SJSA1 (cell line): Measurements from ENCODE around the gene TOMM34. TPM values are rescaled to one million over a fixed set of nuclear protein-coding genes. Genes with fewer than 3 reads are reported as not detected.

ENCODE experiments used
- DNase-seq, 2 experiments: peaks; one replicate each; pipeline ENCODE4 v3.0.0-alpha.2; 2015 to 2020; ENCODE audit warnings: low spot score in 2 of 2, low read depth in 1 of 2
- H3K27ac ChIP-seq: fragments of 250-450 bp; sonication (Bioruptor Pico); 2 replicates; pipeline ENCODE4 v1.5.1; 2020; ENCODE audit warnings: mild to moderate bottlenecking, moderate library complexity
- H3K27me3 ChIP-seq: fragments of 250-450 bp; sonication (Bioruptor Pico); replicated peaks from 2 replicates; pipeline ENCODE4 v1.5.1; 2020; ENCODE audit warnings: mild to moderate bottlenecking, moderate library complexity
- H3K36me3 ChIP-seq: fragments of 250-450 bp; sonication (Bioruptor Pico); 2 replicates; pipeline ENCODE4 v1.5.1; 2020; ENCODE audit warnings: mild to moderate bottlenecking
- H3K4me1 ChIP-seq: fragments of 250-450 bp; sonication (Bioruptor Pico); replicated peaks from 2 replicates; pipeline ENCODE4 v1.6.1; 2021; ENCODE audit warnings: mild to moderate bottlenecking
- H3K4me3 ChIP-seq: fragments of 250-450 bp; sonication (Bioruptor Pico); 2 replicates; pipeline ENCODE4 v1.5.1; 2020; ENCODE audit warnings: mild to moderate bottlenecking
- H3K9me3 ChIP-seq: fragments of 250-450 bp; sonication (Bioruptor Pico); replicated peaks from 2 replicates; pipeline ENCODE4 v1.5.1; 2020; ENCODE audit warnings: mild to moderate bottlenecking
- total RNA-seq: library from RNA; depleted of rRNA; stranded (reverse); fragments of >200 nt; shearing (Covaris generic); gene quantifications from 2 replicates; pipeline ENCODE4 v1.2.3, GENCODE V29; 2014

TOMM34 gene
- total RNA-seq, 1 experiment from 2014 or later = 33.7 TPM

DNA sequence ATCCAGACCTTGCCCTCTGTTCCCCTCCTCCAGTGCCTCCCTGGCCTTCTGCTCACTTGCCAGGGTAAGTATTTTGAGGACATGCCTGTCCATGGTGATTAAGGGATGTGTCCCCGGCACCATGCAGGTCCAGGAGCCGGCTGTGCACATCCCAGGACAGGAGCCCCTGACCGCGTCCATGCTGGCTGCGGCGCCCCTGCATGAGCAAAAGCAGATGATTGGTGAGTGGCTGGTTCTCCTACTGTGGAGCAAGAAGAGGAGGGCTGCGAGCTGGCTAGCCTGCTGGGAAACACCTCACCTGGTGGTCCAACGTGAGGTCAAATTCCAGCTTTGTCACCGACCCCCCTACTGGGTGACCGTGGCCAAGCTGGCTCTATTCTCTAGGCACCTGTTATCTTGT lies 23.7 kb downstream of the TOMM34 start:
- DNase-seq = no peak
- no peaks in the 10 kb centered on the region for H3K27me3 ChIP-seq
- peaks cover 49% of the 10 kb centered on the region for H3K36me3 ChIP-seq
- H3K4me3 ChIP-seq = no peak overlapping the region
- no peaks in the 10 kb centered on the region for H3K4me1 ChIP-seq
- no peaks in the 10 kb centered on the region for H3K9me3 ChIP-seq
- H3K27ac ChIP-seq = no peak overlapping the region

- H3K4me3 ChIP-seq = no peak overlapping the region
- peaks cover 42% of the 10 kb centered on the region; the same call in 1 of the 2 replicates for H3K36me3 ChIP-seq
- no peak for DNase-seq
- H3K27ac ChIP-seq = no peak overlapping the region
- H3K27me3 ChIP-seq = no peaks in the 10 kb centered on the region
- no peaks in the 10 kb centered on the region for H3K9me3 ChIP-seq
- H3K4me1 ChIP-seq = no peaks in the 10 kb centered on the region
Observed at GRCh38 chr20:44932916-44933315, 27.3 kb downstream of the TOMM34 start.

- no peak for DNase-seq
- no peaks in the 10 kb centered on the region for H3K9me3 ChIP-seq
- no peaks in the 10 kb centered on the region for H3K27me3 ChIP-seq
- no peak overlapping the region for H3K27ac ChIP-seq
- no peaks in the 10 kb centered on the region for H3K4me1 ChIP-seq
- no peak overlapping the region for H3K4me3 ChIP-seq
- H3K36me3 ChIP-seq = peaks cover 42% of the 10 kb centered on the region; the same call in 1 of the 2 replicates
Observed at GRCh38 chr20:44931911-44932310, 28.3 kb downstream of the TOMM34 start.

DNA sequence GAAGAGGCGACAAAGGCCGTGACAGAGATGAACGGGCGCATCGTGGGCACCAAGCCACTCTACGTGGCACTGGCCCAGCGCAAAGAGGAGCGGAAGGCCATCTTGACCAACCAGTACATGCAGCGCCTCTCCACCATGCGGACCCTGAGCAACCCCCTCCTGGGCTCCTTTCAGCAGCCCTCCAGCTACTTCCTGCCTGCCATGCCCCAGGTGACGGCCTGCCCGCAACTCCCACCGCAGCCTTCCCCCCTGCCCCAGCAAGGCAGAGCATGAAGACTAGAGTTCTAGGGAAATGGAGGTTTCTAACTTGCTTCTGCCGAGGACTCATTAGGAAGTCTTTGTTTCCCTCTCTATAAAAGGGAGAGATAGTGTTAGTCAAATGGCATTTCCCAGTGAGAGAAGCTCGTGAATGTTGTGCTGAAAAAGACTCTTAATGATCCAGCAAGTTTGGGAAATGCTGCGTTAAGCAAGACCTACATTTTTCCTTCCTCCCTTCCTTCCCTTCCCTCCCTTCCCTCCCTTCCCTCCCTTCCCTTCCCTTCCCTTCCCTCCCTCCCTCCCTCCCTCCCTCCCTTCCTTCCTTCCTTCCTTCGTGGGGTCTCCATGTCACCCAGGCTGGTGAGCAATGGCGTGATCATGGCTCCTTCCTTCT lies 29.6 kb downstream of the TOMM34 start:
- Histone ChIP-seq H3K36me3 (peaks cover 34% of the 10 kb centered on the region; the same call in 1 of the 2 replicates), H3K4me1 (no peaks in the 10 kb centered on the region), H3K9me3 (no peaks in the 10 kb centered on the region), H3K27me3 (no peaks in the 10 kb centered on the region), H3K4me3 (no peak overlapping the region), H3K27ac (no peak overlapping the region)
- DNase-seq = no peak

DNA sequence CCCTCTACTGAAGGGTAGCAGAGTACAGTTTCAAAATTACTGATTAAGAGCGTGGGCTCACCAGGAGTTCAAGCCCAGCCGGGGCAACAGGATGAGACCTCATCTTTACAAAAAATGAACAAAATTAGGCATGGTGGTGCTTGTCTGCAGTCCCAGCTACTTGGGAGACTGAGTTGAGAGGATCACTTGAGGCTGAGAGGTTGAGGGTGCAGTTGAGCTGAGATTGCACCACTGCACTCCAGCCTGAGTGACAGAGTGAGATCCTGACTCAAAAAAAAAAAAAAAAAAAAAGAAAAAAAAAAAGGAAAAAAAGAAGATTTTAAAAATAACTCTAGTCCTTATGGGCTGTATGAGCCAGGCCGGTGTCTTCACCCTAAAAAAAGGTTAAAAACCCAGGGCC lies 31.6 kb downstream of the TOMM34 start:
- H3K4me3 ChIP-seq = no peak overlapping the region
- H3K36me3 ChIP-seq = peaks cover 21% of the 10 kb centered on the region; the same call in 1 of the 2 replicates
- no peaks in the 10 kb centered on the region for H3K9me3 ChIP-seq
- H3K27ac ChIP-seq = no peak overlapping the region
- DNase-seq = no peak
- H3K4me1 ChIP-seq = no peaks in the 10 kb centered on the region
- no peaks in the 10 kb centered on the region for H3K27me3 ChIP-seq

DNA sequence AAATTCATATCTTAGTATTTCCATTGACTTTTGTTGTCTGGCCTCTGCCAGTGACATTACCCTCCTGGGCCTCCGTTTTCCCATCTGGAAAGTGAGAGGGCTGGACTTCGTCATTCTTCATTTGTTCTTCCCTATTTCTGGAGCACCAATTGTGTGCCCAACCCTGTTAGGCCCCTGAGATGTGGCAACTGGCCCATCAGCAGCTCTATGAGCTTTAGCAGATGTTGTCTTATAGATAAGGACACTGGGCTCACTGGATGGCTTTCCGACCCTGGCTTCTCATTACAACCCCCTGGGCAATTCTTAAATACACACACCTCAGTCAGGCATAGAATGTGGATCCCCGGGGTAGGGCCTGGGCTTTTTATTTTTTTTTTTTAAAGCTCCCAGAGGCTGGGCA lies 35.7 kb downstream of the TOMM34 start:
- DNase-seq = no peak
- no peak overlapping the region for H3K27ac ChIP-seq
- H3K36me3 ChIP-seq = peaks cover 9% of the 10 kb centered on the region; the same call in 1 of the 2 replicates
- no peaks in the 10 kb centered on the region for H3K4me1 ChIP-seq
- H3K4me3 ChIP-seq = no peak overlapping the region
- H3K27me3 ChIP-seq = no peaks in the 10 kb centered on the region
- H3K9me3 ChIP-seq = no peaks in the 10 kb centered on the region

DNA sequence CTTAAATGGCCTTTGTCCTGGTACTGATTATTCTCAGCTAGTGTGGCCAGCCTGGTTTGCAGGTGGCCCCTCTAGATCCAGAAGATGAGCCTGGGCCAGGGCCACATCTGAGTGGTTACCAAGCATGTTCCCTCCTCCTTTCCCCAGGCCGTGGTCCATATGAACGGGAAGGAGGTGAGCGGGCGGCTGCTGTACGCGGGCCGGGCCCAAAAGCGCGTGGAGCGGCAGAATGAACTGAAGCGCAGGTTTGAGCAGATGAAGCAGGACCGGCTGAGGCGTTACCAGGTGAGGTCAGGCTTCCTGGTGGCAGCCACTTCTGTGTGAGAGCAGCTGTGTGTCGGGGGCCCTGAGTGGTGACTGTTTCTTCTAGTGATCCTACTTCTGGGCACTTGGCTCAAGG lies 38.8 kb downstream of the TOMM34 start:
- Histone ChIP-seq H3K4me1 (no peaks in the 10 kb centered on the region), H3K27me3 (no peaks in the 10 kb centered on the region), H3K27ac (no peak overlapping the region), H3K9me3 (no peaks in the 10 kb centered on the region), H3K36me3 (peaks cover 18% of the 10 kb centered on the region), H3K4me3 (no peak overlapping the region)
- no peak for DNase-seq

- no peaks in the 10 kb centered on the region for H3K27me3 ChIP-seq
- H3K27ac ChIP-seq = no peak overlapping the region
- DNase-seq = no peak
- H3K4me3 ChIP-seq = no peak overlapping the region
- no peaks in the 10 kb centered on the region for H3K4me1 ChIP-seq
- peaks cover 30% of the 10 kb centered on the region for H3K36me3 ChIP-seq
- no peaks in the 10 kb centered on the region for H3K9me3 ChIP-seq
Observed at GRCh38 chr20:44918761-44919160, 41.4 kb downstream of the TOMM34 start.

- H3K4me3 ChIP-seq = no peak overlapping the region
- H3K27me3 ChIP-seq = no peaks in the 10 kb centered on the region
- H3K36me3 ChIP-seq = peaks cover 34% of the 10 kb centered on the region
- no peak for DNase-seq
- H3K9me3 ChIP-seq = no peaks in the 10 kb centered on the region
- H3K4me1 ChIP-seq = no peaks in the 10 kb centered on the region
- no peak overlapping the region for H3K27ac ChIP-seq
Observed at GRCh38 chr20:44918342-44918741, 41.9 kb downstream of the TOMM34 start.

GRCh38 chr20:44917399-44917798 lies 42.8 kb downstream of the TOMM34 start:
- DNase-seq = no peak
- H3K36me3 ChIP-seq = peaks cover 35% of the 10 kb centered on the region
- no peak overlapping the region for H3K4me3 ChIP-seq
- no peaks in the 10 kb centered on the region for H3K27me3 ChIP-seq
- no peak overlapping the region for H3K27ac ChIP-seq
- H3K9me3 ChIP-seq = no peaks in the 10 kb centered on the region
- H3K4me1 ChIP-seq = no peaks in the 10 kb centered on the region

DNA sequence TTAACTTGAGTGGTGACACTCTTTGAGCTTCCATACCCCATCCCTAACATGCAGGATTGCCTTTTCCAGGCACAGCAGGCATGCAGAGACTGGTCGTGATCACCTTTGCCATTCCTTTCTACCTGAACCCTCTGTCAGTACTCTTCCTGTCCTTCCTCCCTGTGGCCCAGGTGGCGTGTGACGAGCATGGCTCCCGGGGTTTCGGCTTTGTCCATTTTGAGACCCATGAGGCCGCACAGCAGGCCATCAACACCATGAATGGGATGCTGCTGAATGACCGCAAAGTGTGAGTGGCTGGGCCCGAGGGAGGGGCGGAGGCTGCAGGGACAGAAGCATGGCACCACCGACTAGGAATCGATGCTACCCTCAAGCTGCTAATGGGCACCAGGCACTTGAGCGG lies 43.6 kb downstream of the TOMM34 start:
- no peak overlapping the region for H3K27ac ChIP-seq
- H3K4me3 ChIP-seq = no peak overlapping the region
- no peaks in the 10 kb centered on the region for H3K27me3 ChIP-seq
- no peaks in the 10 kb centered on the region for H3K9me3 ChIP-seq
- no peak for DNase-seq
- peaks cover under 1% of the 10 kb centered on the region; the same call in 1 of the 2 replicates for H3K4me1 ChIP-seq
- H3K36me3 ChIP-seq = peaks cover 35% of the 10 kb centered on the region

DNA sequence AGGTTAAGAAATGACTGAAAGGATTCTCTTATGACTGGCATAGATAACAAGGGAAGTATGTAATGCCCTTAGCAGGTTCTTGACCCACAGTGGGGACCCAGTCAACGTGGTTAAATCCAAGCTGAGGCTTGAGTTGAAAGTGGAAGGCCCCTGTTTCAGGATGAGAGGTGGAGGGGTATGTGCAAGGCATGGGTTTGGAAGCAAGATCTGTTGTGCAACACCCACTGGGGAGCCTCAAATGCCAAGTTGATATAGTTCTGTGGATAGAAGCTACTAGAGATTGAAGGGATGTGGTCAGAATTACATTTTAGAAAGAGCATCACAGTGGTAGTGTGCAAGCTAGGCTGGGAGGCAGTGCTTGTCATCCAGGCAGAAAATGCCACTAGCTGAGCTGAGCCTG lies 45.3 kb downstream of the TOMM34 start:
- no peak for DNase-seq
- Histone ChIP-seq H3K4me1 (peaks cover 11% of the 10 kb centered on the region), H3K27me3 (no peaks in the 10 kb centered on the region), H3K27ac (no peak overlapping the region), H3K4me3 (no peak overlapping the region), H3K36me3 (peaks cover 31% of the 10 kb centered on the region), H3K9me3 (no peaks in the 10 kb centered on the region)

GRCh38 chr20:44912189-44912588 lies 48.0 kb downstream of the TOMM34 start:
- Histone ChIP-seq H3K36me3 (peaks cover 44% of the 10 kb centered on the region), H3K4me1 (peaks cover 16% of the 10 kb centered on the region), H3K27me3 (no peaks in the 10 kb centered on the region), H3K4me3 (no peak overlapping the region), H3K9me3 (no peaks in the 10 kb centered on the region), H3K27ac (no peak overlapping the region)
- DNase-seq = no peak

- no peak overlapping the region for H3K27ac ChIP-seq
- peak; percentile 31 to 68 for DNase-seq
- peaks cover 46% of the 10 kb centered on the region for H3K36me3 ChIP-seq
- no peak overlapping the region for H3K4me3 ChIP-seq
- no peaks in the 10 kb centered on the region for H3K27me3 ChIP-seq
- H3K4me1 ChIP-seq = peaks cover 16% of the 10 kb centered on the region
- no peaks in the 10 kb centered on the region for H3K9me3 ChIP-seq
Observed at GRCh38 chr20:44911264-44911921, 48.8 kb downstream of the TOMM34 start.
